Transverse colon (tissue), 3 donors: ENCODE measurements around the gene FGF6.

Experiments used
- CTCF ChIP-seq, 5 experiments: fragments of 200-600 bp in 3 of 5; fragments of 450-650 bp in 2 of 5; sonication (generic) in 3 of 5; IDR thresholded peaks; 1 replicate in 2 of 5; 2 replicates in 3 of 5; pipeline ENCODE4 v1.5.1; 2016 to 2017; ENCODE audit warnings: antibody characterized with exemption in 5 of 5, inconsistent platforms in 3 of 5, mild to moderate bottlenecking in 2 of 5, moderate library complexity in 1 of 5
- POLR2A ChIP-seq: fragments of 450-650 bp; IDR thresholded peaks from one replicate; pipeline ENCODE4 v1.6.1; 2016; ENCODE audit warnings: antibody characterized with exemption, mild to moderate bottlenecking, moderate library complexity

- no peak for TF ChIP-seq CTCF (IDR thresholded peaks at IDR 0.05)
- TF ChIP-seq POLR2A, result no peak
Observed at GRCh38 chr12:4387607-4388006, 58.0 kb downstream of the FGF6 start.
